Measurements from ENCODE around the gene PAX9.

DNA sequence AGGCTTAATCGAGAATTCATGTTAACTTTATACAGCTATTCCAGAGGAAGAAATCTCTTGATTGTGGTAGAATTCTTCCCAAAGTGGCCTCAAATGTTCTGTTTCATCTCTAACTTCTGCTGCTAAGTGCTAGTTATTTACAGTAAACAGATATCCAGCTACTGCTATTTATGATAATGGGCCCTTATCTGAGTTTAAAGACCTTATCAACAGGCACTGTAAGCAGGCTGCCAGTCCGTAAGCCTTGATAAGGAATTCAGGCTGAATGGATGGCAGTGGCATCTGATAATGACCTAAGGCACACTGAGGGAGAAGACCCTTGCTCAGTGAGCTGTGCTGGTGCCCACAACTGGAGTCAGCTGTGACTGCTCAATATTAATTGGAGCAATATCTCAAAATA, 59.0 kb downstream of the PAX9 start:
- TF ChIP-seq, protein P1, sequence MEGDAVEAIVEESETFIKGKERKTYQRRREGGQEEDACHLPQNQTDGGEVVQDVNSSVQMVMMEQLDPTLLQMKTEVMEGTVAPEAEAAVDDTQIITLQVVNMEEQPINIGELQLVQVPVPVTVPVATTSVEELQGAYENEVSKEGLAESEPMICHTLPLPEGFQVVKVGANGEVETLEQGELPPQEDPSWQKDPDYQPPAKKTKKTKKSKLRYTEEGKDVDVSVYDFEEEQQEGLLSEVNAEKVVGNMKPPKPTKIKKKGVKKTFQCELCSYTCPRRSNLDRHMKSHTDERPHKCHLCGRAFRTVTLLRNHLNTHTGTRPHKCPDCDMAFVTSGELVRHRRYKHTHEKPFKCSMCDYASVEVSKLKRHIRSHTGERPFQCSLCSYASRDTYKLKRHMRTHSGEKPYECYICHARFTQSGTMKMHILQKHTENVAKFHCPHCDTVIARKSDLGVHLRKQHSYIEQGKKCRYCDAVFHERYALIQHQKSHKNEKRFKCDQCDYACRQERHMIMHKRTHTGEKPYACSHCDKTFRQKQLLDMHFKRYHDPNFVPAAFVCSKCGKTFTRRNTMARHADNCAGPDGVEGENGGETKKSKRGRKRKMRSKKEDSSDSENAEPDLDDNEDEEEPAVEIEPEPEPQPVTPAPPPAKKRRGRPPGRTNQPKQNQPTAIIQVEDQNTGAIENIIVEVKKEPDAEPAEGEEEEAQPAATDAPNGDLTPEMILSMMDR (IDR thresholded peaks at IDR 0.05; ENCODE audit: poor library complexity), result no peak
- no peak for TF ChIP-seq EZH2 (IDR thresholded peaks at IDR 0.05; ENCODE audit: borderline replicate concordance)
